ENCODE data around the gene ZNF738. TPM values are rescaled to one million over a fixed set of nuclear protein-coding genes. Genes with fewer than 3 reads are reported as not detected.

ZNF738 gene
- total and polyA plus RNA-seq, 2 experiments from 2014 or later: 137 to 138 TPM

Other genes starting within 250 kb of the ZNF738 start
- 47.5 and 48.4 TPM in 2 replicates for gene ZNF431, start 217.0 kb upstream of the ZNF738 start, total RNA-seq (2014; rRNA removed; shearing (Covaris generic))
- 12.6 and 18.0 TPM in 2 replicates for gene ZNF431, start 217.0 kb upstream of the ZNF738 start, polyA plus RNA-seq (2016; fragmentation: Nextera tagmentation; extraction: Ambion mirVana)
- gene ZNF708, start 29.6 kb upstream of the ZNF738 start, total RNA-seq (2014; rRNA removed; shearing (Covaris generic)): 53.2 and 71.9 TPM in 2 replicates
- 15.7 and 15.9 TPM in 2 replicates for gene ZNF708, start 29.6 kb upstream of the ZNF738 start, polyA plus RNA-seq (2016; fragmentation: Nextera tagmentation; extraction: Ambion mirVana)
- 60.7 and 63.4 TPM in 2 replicates for gene ZNF493, start 38.1 kb downstream of the ZNF738 start, total RNA-seq (2014; rRNA removed; shearing (Covaris generic))
- gene ZNF493, start 38.1 kb downstream of the ZNF738 start, polyA plus RNA-seq (2016; fragmentation: Nextera tagmentation; extraction: Ambion mirVana): 22.0 and 28.7 TPM in 2 replicates
- 18.9 and 21.2 TPM in 2 replicates for gene ZNF429, start 146.6 kb downstream of the ZNF738 start, total RNA-seq (2014; rRNA removed; shearing (Covaris generic))
- 12.6 and 13.4 TPM in 2 replicates for gene ZNF429, start 146.6 kb downstream of the ZNF738 start, polyA plus RNA-seq (2016; fragmentation: Nextera tagmentation; extraction: Ambion mirVana)

Measured in GM23338 (cell line).